ENCODE results near the gene SMG6. TPM values are rescaled to one million over a fixed set of nuclear protein-coding genes. Genes with fewer than 3 reads are reported as not detected.
A peak's percentile ranks its signal among the peaks of the same experiment; 100 is the strongest.

Gene SMG6
- total and polyA plus RNA-seq, 3 experiments from 2014 or later, result 11.2 to 54.1 (median 53.3) TPM

DNA sequence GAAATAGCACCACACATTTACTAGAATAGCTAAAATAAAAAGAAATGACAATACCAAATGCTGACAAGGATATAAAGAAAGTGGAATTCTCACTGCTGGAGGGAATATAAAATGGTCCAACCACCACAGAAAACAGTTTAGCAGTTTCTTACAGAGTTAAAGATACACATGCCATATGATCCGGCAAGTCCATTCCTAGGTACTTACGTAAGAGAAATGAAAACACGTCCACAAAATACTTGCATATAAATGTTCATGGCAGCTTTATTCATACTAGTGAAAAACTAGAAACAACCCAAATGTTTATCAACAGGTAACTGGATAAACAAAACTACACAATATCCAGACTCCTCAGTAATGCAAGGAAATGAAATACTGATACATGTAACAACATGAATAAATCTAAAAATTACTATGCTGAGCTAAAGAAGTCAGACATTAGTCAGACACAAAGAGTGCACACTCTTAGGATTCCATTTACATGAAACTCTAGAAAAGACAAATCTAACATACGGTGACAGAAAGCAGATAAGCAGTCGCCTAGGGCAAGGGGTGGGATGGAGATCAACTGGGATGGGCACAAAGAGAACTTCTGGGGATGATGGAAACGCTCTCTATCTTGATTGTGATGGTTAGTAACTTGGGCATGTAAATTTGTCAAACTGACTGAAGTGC lies 76.4 kb downstream of the SMG6 start:
- Histone ChIP-seq H3K9me3 (ENCODE audit: low read length) (no peaks in the 10 kb centered on the region), H3K36me3 (ENCODE audit: insufficient read depth, low read length) (peaks cover 4% of the 10 kb centered on the region), H3K27ac (ENCODE audit: low read depth, low read length) (no peak overlapping the region), H3K4me3 (ENCODE audit: low read length) (no peak overlapping the region), H3K4me1 (ENCODE audit: insufficient read depth, low read length) (peaks cover 20% of the 10 kb centered on the region), H3K27me3 (ENCODE audit: insufficient read depth, low read length, poor library complexity, severe bottlenecking) (no peaks in the 10 kb centered on the region)
- no peak for DNase-seq
- peak overlapping the region in 3 of 8 donors; percentile 10 to 37 (median 14) for H3K27ac Mint-ChIP-seq
- no peaks in the 10 kb centered on the region for H3K9me3 Mint-ChIP-seq
- ChIA-PET POLR2A (no interaction called here), CTCF (interaction anchor here (0.6 kb wide), 1 partner anchor 37 kb away, joined by 3 read pairs; no protein-coding TSS in a partner anchor)
- H3K4me1 Mint-ChIP-seq, result peaks cover 32 to 54% (median 48%) of the 10 kb centered on the region in 3 donors
- H3K27me3 Mint-ChIP-seq, result no peaks in the 10 kb centered on the region
- H3K36me3 Mint-ChIP-seq, result peaks cover 0 to 40% (median 6%) of the 10 kb centered on the region in 3 donors
- H3K4me3 Mint-ChIP-seq, result no peak overlapping the region

DNA sequence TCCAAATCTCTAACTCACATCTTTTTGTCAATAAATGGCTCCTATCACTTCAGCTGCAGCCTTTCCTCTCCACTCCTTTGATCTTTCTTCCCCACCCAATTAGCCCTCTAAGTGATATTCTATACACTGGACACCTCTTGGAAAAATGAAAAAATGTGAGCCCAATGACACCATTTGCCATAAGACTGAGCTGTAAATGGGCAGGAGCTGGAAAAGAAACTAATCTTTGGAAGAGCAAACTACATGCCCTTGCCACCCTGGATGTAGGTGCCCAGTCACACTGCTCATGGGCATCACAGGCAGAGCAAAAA lies 80.0 kb downstream of the SMG6 start:
- Histone ChIP-seq H3K27ac (ENCODE audit: low read depth, low read length) (peak overlapping the region; percentile 22), H3K9me3 (ENCODE audit: low read length) (no peaks in the 10 kb centered on the region), H3K36me3 (ENCODE audit: insufficient read depth, low read length) (peaks cover 5% of the 10 kb centered on the region), H3K4me1 (ENCODE audit: insufficient read depth, low read length) (peaks cover 20% of the 10 kb centered on the region), H3K4me3 (ENCODE audit: low read length) (no peak overlapping the region), H3K27me3 (ENCODE audit: insufficient read depth, low read length, poor library complexity, severe bottlenecking) (no peaks in the 10 kb centered on the region)
- Mint-ChIP-seq H3K4me1 (peaks cover 31 to 50% (median 48%) of the 10 kb centered on the region in 3 donors), H3K27ac (peak overlapping the region; percentile 60 to 95 (median 89)), H3K4me3 (peak overlapping the region in 6 of 7 donors; percentile 35 to 85 (median 72)), H3K36me3 (peaks cover 1 to 25% (median 2%) of the 10 kb centered on the region in 3 donors), H3K9me3 (no peaks in the 10 kb centered on the region), H3K27me3 (no peaks in the 10 kb centered on the region)
- POLR2A ChIA-PET, result interaction anchor here (1.6 kb wide), 1 partner anchor 12 kb away, joined by 4 read pairs; no protein-coding TSS in a partner anchor
- CTCF ChIA-PET, result interaction anchor here (1.3 to 4.5 kb wide), 5 partner anchors 9 to 170 kb away, joined by 3 to 27 read pairs (median 7); partner anchors contain the start of gene HIC1
- no peak for DNase-seq

GRCh38 chr17:2222901-2223616 lies 80.5 kb downstream of the SMG6 start:
- H3K27ac Mint-ChIP-seq, result peak overlapping the region; percentile 83 to 95 (median 89)
- peaks cover 2 to 26% (median 3%) of the 10 kb centered on the region in 3 donors for H3K36me3 Mint-ChIP-seq
- POLR2A ChIA-PET, result interaction anchor here (0.7 kb wide), 1 partner anchor 26 kb away, joined by 3 read pairs; no protein-coding TSS in a partner anchor
- Histone ChIP-seq H3K4me3 (ENCODE audit: low read length) (no peak overlapping the region), H3K36me3 (ENCODE audit: insufficient read depth, low read length) (peaks cover 5% of the 10 kb centered on the region), H3K27ac (ENCODE audit: low read depth, low read length) (peak overlapping the region; percentile 22), H3K9me3 (ENCODE audit: low read length) (no peaks in the 10 kb centered on the region), H3K4me1 (ENCODE audit: insufficient read depth, low read length) (peaks cover 20% of the 10 kb centered on the region), H3K27me3 (ENCODE audit: insufficient read depth, low read length, poor library complexity, severe bottlenecking) (no peaks in the 10 kb centered on the region)
- DNase-seq, result peak; percentile 11 to 85 (median 71)
- H3K4me3 Mint-ChIP-seq, result peak overlapping the region; percentile 29 to 85 (median 69)
- H3K27me3 Mint-ChIP-seq, result no peaks in the 10 kb centered on the region
- CTCF ChIA-PET, result interaction anchor here (0.9 to 4.5 kb wide), 6 partner anchors 11 to 170 kb away, joined by 3 to 27 read pairs (median 5); partner anchors contain the start of gene HIC1
- H3K4me1 Mint-ChIP-seq, result peaks cover 32 to 53% (median 51%) of the 10 kb centered on the region in 3 donors
- H3K9me3 Mint-ChIP-seq, result no peaks in the 10 kb centered on the region

GRCh38 chr17:2222301-2222700 lies 81.3 kb downstream of the SMG6 start:
- H3K27me3 ChIP-seq (ENCODE audit: insufficient read depth, low read length, poor library complexity, severe bottlenecking), result no peaks in the 10 kb centered on the region
- H3K4me3 ChIP-seq (ENCODE audit: low read length), result no peak overlapping the region
- H3K4me1 ChIP-seq (ENCODE audit: insufficient read depth, low read length), result peaks cover 20% of the 10 kb centered on the region
- ChIA-PET CTCF (interaction anchor here (0.9 to 4.5 kb wide), 5 partner anchors 12 to 167 kb away, joined by 3 to 27 read pairs (median 7); partner anchors contain the start of gene HIC1), POLR2A (no interaction called here)
- Mint-ChIP-seq H3K4me3 (peak overlapping the region in 4 of 7 donors; percentile 13 to 59 (median 38)), H3K27ac (peak overlapping the region in 7 of 8 donors; percentile 29 to 90 (median 82)), H3K9me3 (no peaks in the 10 kb centered on the region), H3K27me3 (no peaks in the 10 kb centered on the region), H3K36me3 (peaks cover 2 to 23% (median 3%) of the 10 kb centered on the region in 3 donors), H3K4me1 (peaks cover 34 to 51% (median 47%) of the 10 kb centered on the region in 3 donors)
- peaks cover 5% of the 10 kb centered on the region for H3K36me3 ChIP-seq (ENCODE audit: insufficient read depth, low read length)
- H3K27ac ChIP-seq (ENCODE audit: low read depth, low read length), result no peak overlapping the region
- H3K9me3 ChIP-seq (ENCODE audit: low read length), result no peaks in the 10 kb centered on the region
- no peak for DNase-seq

- Histone ChIP-seq H3K27ac (ENCODE audit: low read depth, low read length) (no peak overlapping the region), H3K36me3 (ENCODE audit: insufficient read depth, low read length) (peaks cover 5% of the 10 kb centered on the region), H3K4me1 (ENCODE audit: insufficient read depth, low read length) (peaks cover 44% of the 10 kb centered on the region), H3K27me3 (ENCODE audit: insufficient read depth, low read length, poor library complexity, severe bottlenecking) (no peaks in the 10 kb centered on the region), H3K4me3 (ENCODE audit: low read length) (no peak overlapping the region), H3K9me3 (ENCODE audit: low read length) (no peaks in the 10 kb centered on the region)
- Mint-ChIP-seq H3K9me3 (no peaks in the 10 kb centered on the region), H3K4me3 (no peak overlapping the region), H3K4me1 (peaks cover 54 to 70% (median 66%) of the 10 kb centered on the region in 3 donors), H3K27ac (peak overlapping the region in 3 of 8 donors; percentile 40 to 68 (median 63)), H3K27me3 (no peaks in the 10 kb centered on the region), H3K36me3 (peaks cover 3 to 13% (median 3%) of the 10 kb centered on the region in 3 donors)
- no peak for DNase-seq
- POLR2A ChIA-PET, result no interaction called here
- CTCF ChIA-PET, result interaction anchor here (1.1 to 1.5 kb wide), 2 partner anchors 19 to 26 kb away, joined by 3 to 6 read pairs; no protein-coding TSS in a partner anchor
Measured at GRCh38 chr17:2218426-2218825, 85.2 kb downstream of the SMG6 start.

DNA sequence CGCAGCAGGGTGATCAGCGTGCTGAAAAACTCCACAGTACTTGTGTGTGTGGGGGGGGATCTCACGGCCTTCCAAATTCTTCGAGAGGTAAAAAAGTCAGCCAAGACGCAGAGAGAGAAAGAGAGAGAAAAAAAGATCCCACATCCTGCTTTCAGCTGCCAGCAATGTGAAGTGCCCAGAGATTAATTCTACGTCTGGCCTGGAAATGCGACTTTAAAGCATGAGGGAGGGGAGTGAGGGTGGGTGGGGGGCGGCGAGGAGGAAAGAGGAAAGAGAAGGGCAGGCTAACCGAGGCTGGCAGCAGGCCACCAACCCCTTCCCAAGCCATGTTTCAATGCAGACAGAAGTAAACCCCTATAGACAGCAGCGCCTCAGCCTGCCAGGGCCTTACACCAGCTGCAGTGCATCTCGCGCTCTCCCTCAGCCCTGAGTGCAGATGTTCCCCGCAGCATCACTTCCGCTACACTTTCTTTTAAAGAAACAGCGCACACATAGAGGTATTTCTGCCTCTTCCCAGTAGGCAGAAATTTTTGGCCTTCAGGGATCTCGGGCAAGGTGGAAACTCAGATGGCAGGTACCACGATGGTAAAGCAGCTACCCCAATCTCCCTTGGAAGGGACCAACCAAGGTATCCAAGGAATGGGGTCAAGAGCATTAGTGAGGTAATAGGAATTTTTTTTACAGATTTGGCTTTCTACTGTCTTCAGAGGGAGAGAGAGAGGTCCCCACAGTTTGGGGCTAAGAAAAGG lies 87.8 kb downstream of the SMG6 start:
- H3K4me3 Mint-ChIP-seq, result peak overlapping the region; percentile 46 to 89 (median 78)
- Histone ChIP-seq H3K27me3 (ENCODE audit: insufficient read depth, low read length, poor library complexity, severe bottlenecking) (no peaks in the 10 kb centered on the region), H3K36me3 (ENCODE audit: insufficient read depth, low read length) (peaks cover under 1% of the 10 kb centered on the region), H3K4me3 (ENCODE audit: low read length) (peak overlapping the region; percentile 42), H3K4me1 (ENCODE audit: insufficient read depth, low read length) (peaks cover 55% of the 10 kb centered on the region), H3K27ac (ENCODE audit: low read depth, low read length) (peak overlapping the region; percentile 52), H3K9me3 (ENCODE audit: low read length) (no peaks in the 10 kb centered on the region)
- ChIA-PET POLR2A (interaction anchor here (0.5 to 1.0 kb wide), 3 partner anchors 29 to 160 kb away, joined by 3 to 5 read pairs (median 5); no protein-coding TSS in a partner anchor), CTCF (interaction anchor here (0.6 to 3.8 kb wide), 6 partner anchors 15 to 161 kb away, joined by 3 to 11 read pairs (median 5); partner anchors contain the start of gene HIC1)
- H3K27me3 Mint-ChIP-seq, result no peaks in the 10 kb centered on the region
- DNase-seq, result peak; percentile 48 to 84 (median 74)
- no peaks in the 10 kb centered on the region for H3K9me3 Mint-ChIP-seq
- peaks cover 50 to 64% (median 60%) of the 10 kb centered on the region in 3 donors for H3K4me1 Mint-ChIP-seq
- peak overlapping the region; percentile 93 to 100 (median 96) for H3K27ac Mint-ChIP-seq
- peaks cover 3 to 13% (median 5%) of the 10 kb centered on the region in 3 donors for H3K36me3 Mint-ChIP-seq

DNA sequence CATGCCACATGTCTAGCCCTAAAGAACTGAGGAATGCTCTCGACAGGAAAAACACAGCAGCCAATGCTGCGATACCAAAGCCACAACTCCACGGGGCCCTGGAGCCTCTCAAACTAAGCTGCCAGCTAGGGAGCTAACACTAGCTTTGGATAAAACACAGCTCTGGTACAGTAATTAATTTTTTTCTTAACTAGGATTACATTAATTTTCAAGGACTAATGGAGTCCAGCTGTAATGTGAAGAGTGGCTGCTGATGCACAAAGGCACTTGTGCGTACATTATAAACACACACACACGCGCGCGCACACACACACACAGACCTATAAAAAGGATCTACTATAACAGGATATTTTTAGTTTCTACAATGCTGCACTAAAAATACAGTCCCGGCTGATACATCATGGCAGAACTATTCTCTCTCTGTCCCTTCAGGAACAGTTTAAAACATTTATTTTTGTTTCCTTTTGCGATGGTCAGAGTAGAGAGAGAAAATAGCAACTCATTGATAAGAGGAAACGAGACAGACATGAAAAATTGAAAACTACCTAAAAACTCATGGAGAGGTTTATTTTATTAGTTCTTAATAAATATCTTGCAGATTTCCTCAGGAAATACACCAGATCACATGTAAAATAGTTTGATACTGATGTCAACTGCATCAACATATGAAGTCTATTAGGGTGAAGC lies 88.5 kb downstream of the SMG6 start:
- Histone ChIP-seq H3K4me3 (ENCODE audit: low read length) (peak overlapping the region; percentile 13), H3K27ac (ENCODE audit: low read depth, low read length) (peak overlapping the region; percentile 52), H3K9me3 (ENCODE audit: low read length) (no peaks in the 10 kb centered on the region), H3K36me3 (ENCODE audit: insufficient read depth, low read length) (no peaks in the 10 kb centered on the region), H3K4me1 (ENCODE audit: insufficient read depth, low read length) (peaks cover 62% of the 10 kb centered on the region), H3K27me3 (ENCODE audit: insufficient read depth, low read length, poor library complexity, severe bottlenecking) (no peaks in the 10 kb centered on the region)
- peak overlapping the region; percentile 93 to 100 (median 96) for H3K27ac Mint-ChIP-seq
- peak overlapping the region; percentile 46 to 89 (median 78) for H3K4me3 Mint-ChIP-seq
- H3K36me3 Mint-ChIP-seq, result peaks cover 3 to 15% (median 8%) of the 10 kb centered on the region in 3 donors
- H3K9me3 Mint-ChIP-seq, result no peaks in the 10 kb centered on the region
- H3K4me1 Mint-ChIP-seq, result peaks cover 52 to 70% (median 63%) of the 10 kb centered on the region in 3 donors
- DNase-seq, result peak in 1 of 5 donors; percentile 23
- CTCF ChIA-PET, result interaction anchor here (0.7 to 3.8 kb wide), 7 partner anchors 9 to 160 kb away, joined by 3 to 11 read pairs (median 6); partner anchors contain the start of gene HIC1
- H3K27me3 Mint-ChIP-seq, result no peaks in the 10 kb centered on the region
- POLR2A ChIA-PET, result interaction anchor here (1.0 kb wide), 1 partner anchor 30 kb away, joined by 5 read pairs; no protein-coding TSS in a partner anchor

Measured in CD8-positive, alpha-beta memory T cell (primary cell).